GM21528 (cell line): ENCODE results near the gene FAM111A.

Source experiments
- ATAC-seq: cut with Tn5 transposase; IDR thresholded peaks from one replicate; pipeline ENCODE4 v1.9.1; 2021; ENCODE audit warnings: mild to moderate bottlenecking, moderate library complexity; ENCODE audit not compliant: unreplicated experiment, low FRiP score

FAM111A gene

DNA sequence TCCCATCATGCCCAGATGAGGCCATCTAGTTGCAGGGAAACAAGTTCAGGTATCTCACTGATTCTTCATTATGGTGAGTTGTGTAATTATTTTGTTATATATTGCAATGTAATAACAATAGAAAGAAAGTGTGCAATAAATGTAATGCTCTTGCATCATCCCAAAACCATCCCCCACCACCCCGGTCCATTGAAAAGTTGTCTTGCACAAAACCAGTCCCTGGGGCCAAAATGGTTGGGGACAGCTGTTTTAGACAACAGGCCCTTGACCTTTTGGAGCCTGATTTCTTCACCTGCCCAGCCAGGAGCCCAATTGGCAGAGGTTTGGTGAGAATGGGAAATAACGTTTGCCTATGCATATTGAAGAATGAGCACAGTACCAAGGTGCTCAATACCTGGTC, 54.1 kb downstream of the FAM111A start:
- ATAC-seq: no peak

- no peak for ATAC-seq
Observed at GRCh38 chr11:59197991-59198390, 55.3 kb downstream of the FAM111A start.

GRCh38 chr11:59198726-59199125, 56.1 kb downstream of the FAM111A start:
- no peak for ATAC-seq

DNA sequence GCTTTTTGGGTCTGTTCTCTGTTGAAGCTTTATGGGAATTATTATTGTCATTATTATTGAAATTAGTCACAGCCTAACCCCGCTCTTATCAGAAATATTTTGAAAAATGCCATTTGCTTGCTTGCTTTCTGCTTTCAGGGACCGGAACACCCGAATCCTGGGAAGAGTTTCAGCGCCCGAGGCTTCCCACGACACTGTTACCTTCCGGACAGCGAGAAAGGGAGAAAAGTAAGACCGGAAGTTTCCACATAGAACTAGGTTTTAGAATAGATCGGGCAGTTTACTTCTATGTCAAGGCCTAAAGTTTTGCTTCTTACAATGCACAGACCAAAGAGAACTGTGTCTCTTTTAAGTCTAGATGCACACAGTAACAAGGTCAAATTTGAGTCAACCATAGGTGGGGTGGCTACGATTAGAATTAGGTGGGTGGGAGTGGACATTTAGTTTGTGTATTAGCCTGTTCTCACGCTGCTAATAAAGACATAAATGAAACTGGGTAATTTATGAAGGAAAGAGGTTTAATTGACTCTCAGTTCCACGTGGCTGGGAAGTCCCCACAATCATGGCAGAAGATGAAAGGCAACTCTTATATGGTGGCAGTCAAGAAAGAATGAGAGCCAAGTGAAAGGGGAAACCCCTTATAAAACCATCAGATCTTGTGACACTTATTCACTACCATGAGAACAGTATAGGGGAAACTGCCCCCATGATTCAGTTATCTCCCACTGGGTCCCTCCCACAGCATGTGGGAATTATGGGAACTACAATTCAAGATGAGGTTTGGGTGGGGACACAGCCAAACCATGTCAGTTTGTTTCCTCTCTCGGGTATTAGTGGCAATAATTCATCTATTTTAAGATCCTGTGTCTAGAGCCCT, 57.1 kb downstream of the FAM111A start:
- ATAC-seq: no peak

- no peak for ATAC-seq
Observed at GRCh38 chr11:59200423-59200746, 57.7 kb downstream of the FAM111A start.

DNA sequence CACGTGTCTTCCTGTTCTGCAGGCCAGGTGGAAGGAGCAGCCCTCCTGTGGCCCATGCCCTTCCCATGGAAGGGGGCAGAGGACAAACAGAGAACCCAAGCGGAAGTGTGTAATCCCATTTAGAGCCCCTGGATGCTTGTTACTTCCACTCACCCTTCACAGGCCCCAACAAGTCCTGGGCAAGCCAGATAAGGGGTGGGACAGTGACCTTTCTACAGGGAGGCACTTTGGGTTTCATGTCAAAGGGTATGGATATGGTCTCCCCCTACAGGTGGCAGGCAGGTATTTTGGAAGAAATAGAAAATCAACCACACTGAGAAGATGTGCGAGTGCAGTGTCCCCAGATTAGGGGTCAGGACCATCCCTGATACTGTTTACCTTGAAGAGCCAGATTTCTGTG, 58.7 kb downstream of the FAM111A start:
- no peak for ATAC-seq
